ENCODE results near the gene ZNF774. TPM values are rescaled to one million over a fixed set of nuclear protein-coding genes. Genes with fewer than 3 reads are reported as not detected.

ZNF774 gene
- total RNA-seq, 1 experiment from 2014 or later = 1.5 TPM

- ChIA-PET CTCF (interaction anchor here (1.5 kb wide), 1 partner anchor 13 kb away, joined by 4 read pairs; no protein-coding TSS in a partner anchor), POLR2A (ENCODE audit: low non-redundant PET) (no interaction called here)
These were observed 45.5 kb upstream of the ZNF774 start for GRCh38 chr15:90306560-90306959.

GRCh38 chr15:90307661-90308060 lies 44.4 kb upstream of the ZNF774 start:
- no peaks in the 10 kb centered on the region for H3K36me3 ChIP-seq (ENCODE audit: insufficient read depth, low read length, poor library complexity, severe bottlenecking)
- DNase-seq (ENCODE audit: low spot score) = no peak
- no peaks in the 10 kb centered on the region for H3K9me3 ChIP-seq (ENCODE audit: low read depth, low read length, poor library complexity, severe bottlenecking)
- H3K4me3 ChIP-seq (ENCODE audit: low read depth, low read length, poor library complexity, severe bottlenecking) = no peak overlapping the region
- H3K27me3 ChIP-seq (replicated peaks; ENCODE audit: insufficient read depth, low read depth, low read length, poor library complexity) = no peaks in the 10 kb centered on the region
- POLR2A ChIA-PET (ENCODE audit: low non-redundant PET) = no interaction called here
- CTCF ChIA-PET = interaction anchor here (1.5 kb wide), 1 partner anchor 12 kb away, joined by 4 read pairs; no protein-coding TSS in a partner anchor
- TF ChIP-seq CTCF (conservative IDR thresholded peaks at IDR 0.05; ENCODE audit: low read depth, low read length) (no peak), EZH2 (IDR thresholded peaks at IDR 0.05; ENCODE audit: borderline replicate concordance, low read depth, low read length, poor library complexity, severe bottlenecking) (no peak)
- H3K27ac ChIP-seq (ENCODE audit: low read depth, low read length, poor library complexity, severe bottlenecking) = no peak overlapping the region
- intact Hi-C loops (cut with micrococcal nuclease; ENCODE audit: unreplicated experiment) = no loop called here
- BruUV-seq (replicated peaks) = no TSS peak
- H3K4me1 ChIP-seq (ENCODE audit: insufficient read depth, low read length, poor library complexity, severe bottlenecking) = peaks cover 7% of the 10 kb centered on the region

More at GRCh38 chr15:90306560-90306959, 45.5 kb upstream of the ZNF774 start:
- Histone ChIP-seq H3K36me3 (ENCODE audit: insufficient read depth, low read length, poor library complexity, severe bottlenecking) (no peaks in the 10 kb centered on the region), H3K9me3 (ENCODE audit: low read depth, low read length, poor library complexity, severe bottlenecking) (no peaks in the 10 kb centered on the region), H3K27ac (ENCODE audit: low read depth, low read length, poor library complexity, severe bottlenecking) (no peak overlapping the region), H3K4me1 (ENCODE audit: insufficient read depth, low read length, poor library complexity, severe bottlenecking) (peaks cover 7% of the 10 kb centered on the region), H3K4me3 (ENCODE audit: low read depth, low read length, poor library complexity, severe bottlenecking) (no peak overlapping the region), H3K27me3 (replicated peaks; ENCODE audit: insufficient read depth, low read depth, low read length, poor library complexity) (no peaks in the 10 kb centered on the region)
- DNase-seq (ENCODE audit: low spot score) = no peak
- no peak for TF ChIP-seq EZH2 (IDR thresholded peaks at IDR 0.05; ENCODE audit: borderline replicate concordance, low read depth, low read length, poor library complexity, severe bottlenecking)
- no peak for TF ChIP-seq CTCF (conservative IDR thresholded peaks at IDR 0.05; ENCODE audit: low read depth, low read length)
- intact Hi-C loops (cut with micrococcal nuclease; ENCODE audit: unreplicated experiment) = no loop called here
- no TSS peak for BruUV-seq (replicated peaks)

- Histone ChIP-seq H3K4me1 (ENCODE audit: insufficient read depth, low read length, poor library complexity, severe bottlenecking) (peaks cover 7% of the 10 kb centered on the region), H3K27me3 (replicated peaks; ENCODE audit: insufficient read depth, low read depth, low read length, poor library complexity) (no peaks in the 10 kb centered on the region), H3K36me3 (ENCODE audit: insufficient read depth, low read length, poor library complexity, severe bottlenecking) (no peaks in the 10 kb centered on the region), H3K4me3 (ENCODE audit: low read depth, low read length, poor library complexity, severe bottlenecking) (no peak overlapping the region), H3K9me3 (ENCODE audit: low read depth, low read length, poor library complexity, severe bottlenecking) (no peaks in the 10 kb centered on the region), H3K27ac (ENCODE audit: low read depth, low read length, poor library complexity, severe bottlenecking) (no peak overlapping the region)
- TF ChIP-seq CTCF (conservative IDR thresholded peaks at IDR 0.05; ENCODE audit: low read depth, low read length) (no peak), EZH2 (IDR thresholded peaks at IDR 0.05; ENCODE audit: borderline replicate concordance, low read depth, low read length, poor library complexity, severe bottlenecking) (no peak)
- CTCF ChIA-PET = no interaction called here
- intact Hi-C loops (cut with micrococcal nuclease; ENCODE audit: unreplicated experiment) = no loop called here
- DNase-seq (ENCODE audit: low spot score) = no peak
- BruUV-seq (replicated peaks) = no TSS peak
- POLR2A ChIA-PET (ENCODE audit: low non-redundant PET) = no interaction called here
These were observed 43.1 kb upstream of the ZNF774 start for GRCh38 chr15:90309020-90309419.

All from A673 (cell line).